Choroid plexus epithelial cell (primary cell): Measurements from ENCODE around the gene GDF7.
A peak's percentile ranks its signal among the peaks of the same experiment; 100 is the strongest.

Experiments used
- DNase-seq: peaks from one replicate; pipeline ENCODE4 v3.0.0-alpha.2; 2010; ENCODE audit warnings: low read depth
- H3K4me3 ChIP-seq: 2 replicates; pipeline ENCODE4 v1.5.1; 2011; ENCODE audit warnings: low read depth, mild to moderate bottlenecking, control low read depth, low read length, moderate library complexity
- TF ChIP-seq, protein P1 (sequence below): conservative IDR thresholded peaks from 2 replicates; pipeline ENCODE4 v1.5.1; 2011; ENCODE audit warnings: low read depth, mild to moderate bottlenecking, control low read depth, inconsistent platforms, low read length, moderate library complexity

The GDF7 gene

DNA sequence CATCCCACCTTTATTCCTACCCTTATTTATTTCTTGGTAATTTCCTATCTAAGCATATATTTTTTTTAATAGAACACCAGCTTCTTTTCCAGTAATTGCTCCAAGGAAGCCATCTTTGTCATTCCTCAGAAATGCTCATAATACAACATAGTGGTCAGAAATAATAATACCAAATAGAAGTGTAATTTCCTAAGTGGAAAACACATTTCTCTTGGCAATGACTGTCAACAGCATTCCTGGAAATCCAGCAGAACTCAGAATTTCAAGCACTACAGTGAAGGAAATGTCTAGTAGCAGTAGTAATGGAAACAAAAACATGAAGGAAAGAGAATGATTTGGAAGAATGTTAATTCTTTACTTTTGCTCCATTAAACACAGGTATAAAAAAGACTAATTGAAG, 56.6 kb downstream of the GDF7 start:
- peak; percentile 37 for DNase-seq
- no peak overlapping the region for H3K4me3 ChIP-seq
- TF ChIP-seq, protein P1, sequence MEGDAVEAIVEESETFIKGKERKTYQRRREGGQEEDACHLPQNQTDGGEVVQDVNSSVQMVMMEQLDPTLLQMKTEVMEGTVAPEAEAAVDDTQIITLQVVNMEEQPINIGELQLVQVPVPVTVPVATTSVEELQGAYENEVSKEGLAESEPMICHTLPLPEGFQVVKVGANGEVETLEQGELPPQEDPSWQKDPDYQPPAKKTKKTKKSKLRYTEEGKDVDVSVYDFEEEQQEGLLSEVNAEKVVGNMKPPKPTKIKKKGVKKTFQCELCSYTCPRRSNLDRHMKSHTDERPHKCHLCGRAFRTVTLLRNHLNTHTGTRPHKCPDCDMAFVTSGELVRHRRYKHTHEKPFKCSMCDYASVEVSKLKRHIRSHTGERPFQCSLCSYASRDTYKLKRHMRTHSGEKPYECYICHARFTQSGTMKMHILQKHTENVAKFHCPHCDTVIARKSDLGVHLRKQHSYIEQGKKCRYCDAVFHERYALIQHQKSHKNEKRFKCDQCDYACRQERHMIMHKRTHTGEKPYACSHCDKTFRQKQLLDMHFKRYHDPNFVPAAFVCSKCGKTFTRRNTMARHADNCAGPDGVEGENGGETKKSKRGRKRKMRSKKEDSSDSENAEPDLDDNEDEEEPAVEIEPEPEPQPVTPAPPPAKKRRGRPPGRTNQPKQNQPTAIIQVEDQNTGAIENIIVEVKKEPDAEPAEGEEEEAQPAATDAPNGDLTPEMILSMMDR, result no peak

DNA sequence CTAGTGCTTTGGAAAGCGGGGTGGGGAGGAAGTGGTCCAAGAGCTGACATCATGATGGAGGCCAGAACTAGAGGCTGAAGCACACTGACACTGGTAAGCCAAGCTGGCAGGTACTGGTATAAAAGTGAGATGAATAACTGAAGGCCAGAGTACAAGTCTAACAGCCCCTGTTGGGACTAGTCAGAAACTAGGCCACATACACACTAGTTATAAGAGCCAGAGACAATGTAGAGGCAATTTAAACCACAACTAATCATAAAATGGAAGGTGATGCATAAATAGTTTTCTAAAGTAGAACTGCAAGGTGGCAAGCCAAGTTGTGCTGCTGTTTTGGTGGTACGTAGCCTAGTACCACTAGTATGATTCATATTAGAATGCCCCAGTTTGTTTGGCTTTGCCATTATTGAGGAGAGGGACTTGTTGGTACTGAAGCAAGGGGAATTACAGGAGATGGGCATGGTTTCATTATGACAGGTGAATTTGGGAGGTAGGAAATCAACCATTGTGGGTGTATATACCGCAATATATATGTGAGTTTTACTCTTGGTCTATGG, 57.6 kb downstream of the GDF7 start:
- TF ChIP-seq, protein P1, result no peak
- DNase-seq, result no peak
- H3K4me3 ChIP-seq, result no peak overlapping the region

DNA sequence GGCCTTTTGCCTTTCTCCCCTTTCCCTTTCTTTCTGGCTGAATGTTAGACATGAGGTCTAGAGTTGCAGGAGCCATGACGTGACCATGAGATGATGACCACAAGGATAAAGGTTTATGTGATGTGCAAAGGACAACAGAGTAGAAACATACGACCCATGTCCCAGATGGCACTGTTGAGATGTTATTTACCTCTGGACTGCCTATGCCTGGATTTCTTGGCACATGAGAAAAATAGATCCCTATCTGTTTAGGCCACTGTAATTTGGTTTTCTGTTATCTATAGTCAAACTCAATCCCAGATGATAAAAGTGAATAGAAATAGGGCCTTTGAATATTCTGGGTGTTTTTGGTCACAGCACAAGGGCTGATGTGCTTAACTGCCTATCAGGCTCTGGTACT, 58.8 kb downstream of the GDF7 start:
- DNase-seq, result no peak
- TF ChIP-seq, protein P1, result no peak
- no peak overlapping the region for H3K4me3 ChIP-seq

DNA sequence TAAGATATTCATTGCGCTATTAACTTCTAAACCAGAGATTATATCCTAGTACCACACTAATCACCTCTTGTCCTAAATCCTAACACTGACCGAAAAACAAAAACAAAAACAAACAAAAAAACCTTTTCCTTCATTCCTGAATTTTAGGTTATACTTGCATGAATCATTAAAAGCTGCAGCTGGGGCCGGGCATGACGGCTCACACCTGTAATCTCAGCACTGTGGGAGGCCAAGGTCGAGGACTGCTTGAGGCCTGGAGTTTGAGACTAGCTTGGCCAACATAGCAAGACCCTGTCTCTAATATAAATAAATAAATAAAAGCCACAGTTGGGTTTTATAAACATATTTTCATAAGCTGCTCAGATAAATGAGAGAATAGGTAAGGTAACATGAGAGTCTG, 60.0 kb downstream of the GDF7 start:
- no peak overlapping the region for H3K4me3 ChIP-seq
- TF ChIP-seq, protein P1, result no peak
- DNase-seq, result no peak

DNA sequence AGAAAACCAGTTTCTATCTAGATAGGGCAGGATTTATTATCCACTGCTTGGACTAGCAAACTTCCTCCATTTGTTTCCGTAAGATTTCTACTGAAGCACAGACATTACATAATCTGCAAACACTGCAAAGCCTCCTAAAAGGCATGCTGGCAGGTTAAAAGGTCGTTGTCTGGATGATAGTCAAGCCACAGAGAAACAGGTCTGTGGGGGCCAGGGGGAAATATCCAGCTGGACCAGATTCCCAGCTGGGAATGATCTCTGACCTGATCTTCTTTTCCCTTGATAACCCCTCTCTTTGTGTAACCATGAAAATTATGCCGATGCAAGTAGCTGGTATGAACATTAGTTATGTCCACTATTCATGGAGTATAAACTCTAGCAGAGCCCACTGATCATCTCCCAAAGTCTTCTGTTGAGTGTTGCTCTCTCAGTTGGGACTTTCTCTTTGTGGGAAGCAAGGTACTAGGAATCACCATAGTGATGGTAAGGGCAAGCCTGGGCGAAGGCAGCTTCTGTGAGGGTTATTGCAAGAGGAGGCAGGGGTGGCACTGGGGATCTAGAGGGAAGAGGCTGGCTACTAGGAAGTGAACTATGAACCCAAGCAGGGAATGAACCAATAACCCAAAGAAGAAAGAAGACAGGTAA, 61.3 kb downstream of the GDF7 start:
- DNase-seq, result peak; percentile 65

More for the DNA sequence above, 61.3 kb downstream of the GDF7 start:
- TF ChIP-seq, protein P1, result no peak
- no peak overlapping the region for H3K4me3 ChIP-seq
